GM12872 (cell line): ENCODE measurements around the gene CNTNAP2.

Source experiments
- TF ChIP-seq, protein P1 (sequence below): IDR thresholded peaks from 3 replicates; pipeline ENCODE4 v1.5.1; 2011; ENCODE audit warnings: low read depth, mild to moderate bottlenecking, low read length, moderate library complexity; ENCODE audit not compliant: insufficient read depth

Gene CNTNAP2

DNA sequence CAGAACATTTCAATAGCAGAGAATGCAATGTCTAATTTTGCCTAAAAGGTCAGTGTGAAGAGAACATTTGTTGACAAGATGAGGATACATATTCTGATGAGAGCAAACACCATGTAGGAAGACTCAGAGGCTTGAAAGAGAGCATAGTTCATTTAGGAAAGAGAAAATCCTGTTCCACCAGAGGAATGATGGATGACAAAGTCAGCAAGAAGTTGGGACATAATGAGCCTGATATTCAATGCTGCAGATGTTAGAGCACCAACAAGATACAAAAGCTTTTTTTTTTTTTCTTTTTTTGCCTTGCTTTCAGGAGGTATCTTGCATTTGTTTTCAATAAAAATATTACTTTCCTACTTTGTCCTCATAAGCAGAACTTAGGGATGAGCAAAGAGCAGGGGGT lies 1522.0 kb downstream of the CNTNAP2 start:
- TF ChIP-seq, protein P1, sequence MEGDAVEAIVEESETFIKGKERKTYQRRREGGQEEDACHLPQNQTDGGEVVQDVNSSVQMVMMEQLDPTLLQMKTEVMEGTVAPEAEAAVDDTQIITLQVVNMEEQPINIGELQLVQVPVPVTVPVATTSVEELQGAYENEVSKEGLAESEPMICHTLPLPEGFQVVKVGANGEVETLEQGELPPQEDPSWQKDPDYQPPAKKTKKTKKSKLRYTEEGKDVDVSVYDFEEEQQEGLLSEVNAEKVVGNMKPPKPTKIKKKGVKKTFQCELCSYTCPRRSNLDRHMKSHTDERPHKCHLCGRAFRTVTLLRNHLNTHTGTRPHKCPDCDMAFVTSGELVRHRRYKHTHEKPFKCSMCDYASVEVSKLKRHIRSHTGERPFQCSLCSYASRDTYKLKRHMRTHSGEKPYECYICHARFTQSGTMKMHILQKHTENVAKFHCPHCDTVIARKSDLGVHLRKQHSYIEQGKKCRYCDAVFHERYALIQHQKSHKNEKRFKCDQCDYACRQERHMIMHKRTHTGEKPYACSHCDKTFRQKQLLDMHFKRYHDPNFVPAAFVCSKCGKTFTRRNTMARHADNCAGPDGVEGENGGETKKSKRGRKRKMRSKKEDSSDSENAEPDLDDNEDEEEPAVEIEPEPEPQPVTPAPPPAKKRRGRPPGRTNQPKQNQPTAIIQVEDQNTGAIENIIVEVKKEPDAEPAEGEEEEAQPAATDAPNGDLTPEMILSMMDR = no peak

- TF ChIP-seq, protein P1 = no peak
Measured at GRCh38 chr7:147639037-147639436, 1522.4 kb downstream of the CNTNAP2 start.

GRCh38 chr7:147639751-147640150 lies 1523.2 kb downstream of the CNTNAP2 start:
- TF ChIP-seq, protein P1 = no peak

DNA sequence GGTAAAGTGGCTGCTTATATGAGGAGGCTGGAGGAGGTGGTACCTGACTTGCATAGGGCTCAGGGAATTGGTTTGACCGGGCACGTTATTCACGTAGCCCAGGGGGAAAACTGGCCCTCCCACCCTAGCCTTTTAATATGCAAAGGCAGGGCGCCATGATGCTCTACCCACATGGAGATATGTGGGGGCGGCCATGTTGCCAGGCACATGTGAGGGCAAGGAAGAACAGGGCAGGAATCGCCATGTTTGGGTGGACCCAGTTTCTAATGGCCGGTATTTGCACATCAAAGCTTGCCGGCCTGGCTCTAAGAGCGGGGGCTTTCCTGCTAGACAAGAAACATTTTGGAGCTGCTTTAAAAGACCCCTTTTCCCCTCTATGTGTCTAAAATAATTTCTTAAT lies 1524.2 kb downstream of the CNTNAP2 start:
- TF ChIP-seq, protein P1 = no peak

- TF ChIP-seq, protein P1 = no peak
Measured at GRCh38 chr7:147646568-147646967, 1530.0 kb downstream of the CNTNAP2 start.

DNA sequence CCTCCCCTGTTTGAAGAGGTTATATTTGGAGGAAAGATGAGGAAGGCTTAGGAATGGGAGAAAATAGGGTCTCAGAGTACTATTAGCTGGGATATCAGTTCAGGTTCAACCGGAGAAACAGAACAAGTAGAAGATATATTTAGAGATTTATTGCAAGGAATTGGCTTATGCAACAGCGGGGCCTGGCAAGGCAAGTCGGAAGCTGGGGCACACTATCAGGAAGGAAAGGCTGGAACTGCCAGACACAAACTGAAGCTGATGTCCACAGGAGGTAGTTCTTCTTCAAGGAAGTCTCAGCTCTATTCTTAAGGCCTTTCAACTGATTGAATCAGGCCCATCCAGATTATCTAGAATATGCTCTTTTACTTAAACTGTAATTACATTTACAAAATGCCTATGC lies 1534.4 kb downstream of the CNTNAP2 start:
- TF ChIP-seq, protein P1 = no peak

- TF ChIP-seq, protein P1 = no peak
Measured at GRCh38 chr7:147651601-147652000, 1535.0 kb downstream of the CNTNAP2 start.

GRCh38 chr7:147653456-147653855 lies 1536.9 kb downstream of the CNTNAP2 start:
- TF ChIP-seq, protein P1 = no peak
